Measurements from ENCODE around the gene APPBP2. TPM values are rescaled to one million over a fixed set of nuclear protein-coding genes. Genes with fewer than 3 reads are reported as not detected.

APPBP2 gene
- total and polyA plus RNA-seq, 2 experiments from 2014 or later = 22.9 to 30.9 TPM

DNA sequence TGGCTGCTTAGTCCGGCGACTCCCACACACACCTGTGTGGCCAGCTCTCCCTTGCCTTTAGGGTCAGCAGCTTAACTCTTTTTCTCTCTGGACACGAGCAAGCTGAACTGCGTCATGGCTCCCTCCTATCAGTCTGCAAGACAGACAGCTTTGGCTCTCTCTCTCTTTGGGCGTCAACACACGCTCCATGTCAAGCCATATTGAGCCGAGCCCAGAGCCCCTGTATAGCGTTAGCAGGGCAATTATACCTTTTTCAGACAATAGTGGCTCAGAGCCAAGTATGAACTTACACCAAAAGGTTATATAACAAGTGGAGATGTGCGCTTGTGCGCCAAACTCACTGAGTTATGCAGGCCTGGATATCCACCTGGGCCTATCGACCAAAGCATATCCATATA is 34.8 kb upstream of the APPBP2 start:
- Histone ChIP-seq H3K27ac (no peak overlapping the region), H3K4me1 (ENCODE audit: low read depth) (no peaks in the 10 kb centered on the region), H3K9me3 (ENCODE audit: low read depth) (no peaks in the 10 kb centered on the region), H3K36me3 (no peaks in the 10 kb centered on the region), H3K27me3 (no peaks in the 10 kb centered on the region), H3K4me3 (no peak overlapping the region)
- DNase-seq (ENCODE audit: low read depth in 1 of 2, low spot score in 1 of 2) = no peak
- TF ChIP-seq, protein P1, sequence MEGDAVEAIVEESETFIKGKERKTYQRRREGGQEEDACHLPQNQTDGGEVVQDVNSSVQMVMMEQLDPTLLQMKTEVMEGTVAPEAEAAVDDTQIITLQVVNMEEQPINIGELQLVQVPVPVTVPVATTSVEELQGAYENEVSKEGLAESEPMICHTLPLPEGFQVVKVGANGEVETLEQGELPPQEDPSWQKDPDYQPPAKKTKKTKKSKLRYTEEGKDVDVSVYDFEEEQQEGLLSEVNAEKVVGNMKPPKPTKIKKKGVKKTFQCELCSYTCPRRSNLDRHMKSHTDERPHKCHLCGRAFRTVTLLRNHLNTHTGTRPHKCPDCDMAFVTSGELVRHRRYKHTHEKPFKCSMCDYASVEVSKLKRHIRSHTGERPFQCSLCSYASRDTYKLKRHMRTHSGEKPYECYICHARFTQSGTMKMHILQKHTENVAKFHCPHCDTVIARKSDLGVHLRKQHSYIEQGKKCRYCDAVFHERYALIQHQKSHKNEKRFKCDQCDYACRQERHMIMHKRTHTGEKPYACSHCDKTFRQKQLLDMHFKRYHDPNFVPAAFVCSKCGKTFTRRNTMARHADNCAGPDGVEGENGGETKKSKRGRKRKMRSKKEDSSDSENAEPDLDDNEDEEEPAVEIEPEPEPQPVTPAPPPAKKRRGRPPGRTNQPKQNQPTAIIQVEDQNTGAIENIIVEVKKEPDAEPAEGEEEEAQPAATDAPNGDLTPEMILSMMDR (IDR thresholded peaks at IDR 0.05; ENCODE audit: low read depth, low read length) = no peak

DNA sequence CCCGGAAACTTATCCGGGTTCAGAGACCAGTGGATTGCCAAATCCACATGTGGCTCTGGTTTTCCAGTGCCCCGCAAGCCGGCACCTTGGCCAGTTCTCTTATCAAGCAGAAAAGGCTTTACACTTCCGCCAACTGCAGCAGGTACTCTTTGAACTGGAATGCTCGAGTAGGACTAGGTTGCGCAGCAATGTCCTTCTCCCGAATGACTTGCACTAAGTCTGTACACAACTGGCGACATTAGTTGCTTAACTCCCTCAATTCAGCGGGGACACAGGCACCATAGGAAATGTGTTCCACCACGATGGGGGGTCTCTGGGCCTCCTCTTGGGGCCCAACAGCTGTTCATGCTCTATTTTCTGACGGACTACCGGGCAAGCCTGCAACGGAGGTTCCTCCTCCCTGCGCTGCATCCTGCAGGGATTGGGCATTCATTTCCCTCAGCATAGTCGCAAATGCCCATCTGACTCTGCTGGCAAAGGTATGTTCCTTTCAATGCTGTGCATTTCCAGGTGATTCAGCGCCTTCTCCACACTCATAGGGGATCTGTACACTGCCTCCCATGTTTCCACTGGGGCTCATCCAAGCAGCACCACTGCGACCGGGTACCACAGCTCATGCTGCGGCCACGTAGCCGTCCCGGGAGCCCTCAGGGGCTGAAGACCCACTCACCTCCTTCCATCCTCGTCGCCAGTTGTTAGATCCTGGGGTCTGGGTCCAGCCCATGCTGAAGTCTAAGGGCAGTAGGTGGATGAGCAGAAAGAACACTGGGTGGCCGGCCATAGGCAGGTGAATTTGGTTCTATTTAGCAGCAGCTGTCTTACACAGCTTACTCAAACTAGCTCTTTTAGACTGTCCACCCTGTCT is 34.2 kb upstream of the APPBP2 start:
- no peaks in the 10 kb centered on the region for H3K36me3 ChIP-seq
- H3K4me3 ChIP-seq = no peak overlapping the region
- TF ChIP-seq, protein P1 (IDR thresholded peaks at IDR 0.05; ENCODE audit: low read depth, low read length) = no peak
- DNase-seq (ENCODE audit: low read depth in 1 of 2, low spot score in 1 of 2) = no peak
- no peaks in the 10 kb centered on the region for H3K27me3 ChIP-seq
- no peak overlapping the region for H3K27ac ChIP-seq
- no peaks in the 10 kb centered on the region for H3K9me3 ChIP-seq (ENCODE audit: low read depth)
- H3K4me1 ChIP-seq (ENCODE audit: low read depth) = no peaks in the 10 kb centered on the region

DNA sequence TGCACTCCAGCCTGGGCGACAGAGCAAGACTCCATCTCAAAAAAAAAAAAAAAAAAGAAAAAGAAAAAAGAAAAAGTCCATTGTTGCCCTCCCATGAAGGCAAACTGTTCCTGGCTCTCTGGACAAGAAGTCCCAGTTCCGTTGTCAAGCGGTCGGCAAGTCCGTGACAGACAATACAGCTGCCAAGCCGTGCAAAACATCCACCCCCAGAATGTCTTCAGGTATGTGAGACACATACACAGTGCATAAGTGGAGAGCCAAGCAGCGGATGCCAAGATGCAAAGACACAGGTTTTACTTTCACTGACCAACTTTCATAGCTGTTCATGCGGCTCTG is 33.6 kb upstream of the APPBP2 start:
- H3K9me3 ChIP-seq (ENCODE audit: low read depth) = no peaks in the 10 kb centered on the region
- no peak overlapping the region for H3K4me3 ChIP-seq
- H3K27ac ChIP-seq = no peak overlapping the region
- H3K4me1 ChIP-seq (ENCODE audit: low read depth) = no peaks in the 10 kb centered on the region
- TF ChIP-seq, protein P1 (IDR thresholded peaks at IDR 0.05; ENCODE audit: low read depth, low read length) = no peak
- no peaks in the 10 kb centered on the region for H3K36me3 ChIP-seq
- no peak for DNase-seq (ENCODE audit: low read depth in 1 of 2, low spot score in 1 of 2)
- no peaks in the 10 kb centered on the region for H3K27me3 ChIP-seq

DNA sequence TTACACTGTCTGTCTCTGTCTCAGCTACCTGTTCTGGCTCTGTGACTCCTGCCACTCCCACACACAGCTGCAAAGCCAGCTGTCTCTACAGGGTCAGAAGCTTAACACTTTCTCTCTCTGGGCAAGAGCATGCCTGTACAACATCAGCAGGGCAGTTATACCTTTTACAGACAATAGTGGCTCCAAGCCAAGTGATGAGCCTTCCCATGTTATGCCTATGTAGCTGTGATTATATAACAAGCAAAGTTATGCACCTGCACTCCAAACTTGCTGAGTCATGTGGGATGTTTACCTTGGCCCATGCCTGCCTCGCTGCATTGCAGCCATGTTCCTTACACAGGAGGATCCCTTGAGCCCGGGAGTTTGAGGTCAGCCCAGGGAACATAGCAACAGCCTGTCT is 31.8 kb upstream of the APPBP2 start:
- Histone ChIP-seq H3K27me3 (no peaks in the 10 kb centered on the region), H3K4me1 (ENCODE audit: low read depth) (no peaks in the 10 kb centered on the region), H3K4me3 (no peak overlapping the region), H3K9me3 (ENCODE audit: low read depth) (no peaks in the 10 kb centered on the region), H3K27ac (no peak overlapping the region), H3K36me3 (no peaks in the 10 kb centered on the region)
- DNase-seq (ENCODE audit: low read depth in 1 of 2, low spot score in 1 of 2) = no peak
- TF ChIP-seq, protein P1 (IDR thresholded peaks at IDR 0.05; ENCODE audit: low read depth, low read length) = no peak

DNA sequence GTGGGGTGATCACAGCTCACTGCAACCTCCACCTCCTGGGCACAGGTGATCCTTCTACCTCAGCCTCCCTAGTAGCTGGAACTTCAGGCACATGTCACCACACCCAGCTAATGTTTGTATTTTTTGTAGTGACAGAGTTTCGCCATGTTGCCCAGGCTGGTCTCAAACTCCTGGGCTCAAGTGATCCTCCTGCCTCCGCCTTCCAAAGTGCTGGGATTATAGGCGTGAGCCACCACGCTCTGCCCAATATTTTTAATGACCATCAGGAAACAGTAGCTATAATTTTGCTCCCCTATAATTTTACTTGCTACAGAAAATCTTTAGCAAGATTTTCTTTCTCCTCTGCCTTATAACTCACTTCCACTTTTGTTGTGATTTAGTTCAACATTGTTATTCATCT is 29.7 kb upstream of the APPBP2 start:
- H3K36me3 ChIP-seq = no peaks in the 10 kb centered on the region
- H3K27me3 ChIP-seq = no peaks in the 10 kb centered on the region
- no peaks in the 10 kb centered on the region for H3K9me3 ChIP-seq (ENCODE audit: low read depth)
- TF ChIP-seq, protein P1 (IDR thresholded peaks at IDR 0.05; ENCODE audit: low read depth, low read length) = no peak
- H3K4me3 ChIP-seq = no peak overlapping the region
- no peaks in the 10 kb centered on the region for H3K4me1 ChIP-seq (ENCODE audit: low read depth)
- DNase-seq (ENCODE audit: low read depth in 1 of 2, low spot score in 1 of 2) = no peak
- H3K27ac ChIP-seq = no peak overlapping the region

All from cardiac muscle cell (in vitro differentiated cells and primary cell).